WTC11 (cell line): ENCODE data around the gene NCOA3. TPM values are rescaled to one million over a fixed set of nuclear protein-coding genes. Genes with fewer than 3 reads are reported as not detected.

Experiments used
- ATAC-seq: fragments of 200-7000 bp; cut with Tn5 transposase; 2 replicates; pipeline ENCODE4 v1.10.0; 2021; ENCODE audit warnings: mild to moderate bottlenecking, moderate library complexity
- CTCF ChIA-PET: fragments of 300-600 bp; sonication (Branson Sonifier 250); formaldehyde crosslinking; loops from one replicate; lab custom pipeline; 2021; ENCODE audit warnings: antibody characterized with exemption; lab: Charles Lee
- POLR2A ChIA-PET: fragments of 350-600 bp; sonication (Branson Sonifier 250); formaldehyde crosslinking; loops from one replicate; lab custom pipeline; 2021; ENCODE audit warnings: antibody characterized with exemption; lab: Charles Lee
- DNase-seq: peaks from one replicate; pipeline ENCODE4 v3.0.0; 2021; ENCODE audit warnings: low spot score
- H3K27ac Mint-ChIP-seq: 2 replicates; pipeline ENCODE4 v1.8.0; 2021; ENCODE audit warnings: mixed read lengths
- H3K27me3 Mint-ChIP-seq: 2 replicates; pipeline ENCODE4 v1.8.0; 2021; ENCODE audit warnings: low read depth, mild to moderate bottlenecking, moderate library complexity, mixed read lengths
- H3K36me3 Mint-ChIP-seq: 2 replicates; pipeline ENCODE4 v1.8.0; 2021; ENCODE audit warnings: mixed read lengths
- H3K4me1 Mint-ChIP-seq: 2 replicates; pipeline ENCODE4 v1.8.0; 2022; ENCODE audit warnings: mixed read lengths
- H3K4me3 Mint-ChIP-seq: 2 replicates; pipeline ENCODE4 v1.8.0; 2021; ENCODE audit warnings: mild to moderate bottlenecking, moderate library complexity, mixed read lengths
- H3K9me3 Mint-ChIP-seq: 2 replicates; pipeline ENCODE4 v1.8.0; 2021; ENCODE audit warnings: mixed read lengths
- AR ChIP-seq: fragments of 250-450 bp; sonication (Bioruptor Pico); IDR thresholded peaks from 2 replicates; pipeline ENCODE4 v1.9.0; 2021; ENCODE audit warnings: mild to moderate bottlenecking
- CBFB ChIP-seq: sonication (generic); formaldehyde crosslinking; IDR thresholded peaks from 2 replicates; pipeline ENCODE4 v1.8.1; 2022; ENCODE audit warnings: mild to moderate bottlenecking, low read depth, missing genetic modification reagents
- CREB1 ChIP-seq: sonication (generic); formaldehyde crosslinking; IDR thresholded peaks from 2 replicates; pipeline ENCODE4 v1.8.0; 2023; ENCODE audit warnings: mild to moderate bottlenecking, missing genetic modification reagents
- E2F5 ChIP-seq: sonication (generic); formaldehyde crosslinking; IDR thresholded peaks from 2 replicates; pipeline ENCODE4 v1.8.1; 2022; ENCODE audit warnings: mild to moderate bottlenecking, moderate library complexity, missing genetic modification reagents
- EMX1 ChIP-seq: fragments of 250-450 bp; sonication (Bioruptor Pico); IDR thresholded peaks from 2 replicates; pipeline ENCODE4 v1.8.0; 2021; ENCODE audit warnings: mild to moderate bottlenecking
- ESRRA ChIP-seq: sonication (generic); formaldehyde crosslinking; IDR thresholded peaks from 2 replicates; pipeline ENCODE4 v1.8.1; 2022; ENCODE audit warnings: mild to moderate bottlenecking, missing genetic modification reagents, borderline replicate concordance
- FOXK1 ChIP-seq: sonication (generic); formaldehyde crosslinking; IDR thresholded peaks from 2 replicates; pipeline ENCODE4 v1.8.0; 2022; ENCODE audit warnings: mild to moderate bottlenecking, moderate library complexity, missing genetic modification reagents
- GABPB1 ChIP-seq: sonication (generic); formaldehyde crosslinking; IDR thresholded peaks from 2 replicates; pipeline ENCODE4 v1.8.1; 2023; ENCODE audit warnings: mild to moderate bottlenecking, missing genetic modification reagents
- GTF2I ChIP-seq: fragments of 250-450 bp; sonication (Bioruptor Pico); conservative IDR thresholded peaks from 2 replicates; pipeline ENCODE4 v1.4.0; 2021; ENCODE audit warnings: mild to moderate bottlenecking
- HMGA2 ChIP-seq: fragments of 250-450 bp; sonication (Bioruptor Pico); IDR thresholded peaks from 2 replicates; pipeline ENCODE4 v1.4.0; 2021; ENCODE audit warnings: mild to moderate bottlenecking, moderate library complexity
- JUN ChIP-seq: sonication (generic); formaldehyde crosslinking; IDR thresholded peaks from 2 replicates; pipeline ENCODE4 v1.8.0; 2023; ENCODE audit warnings: mild to moderate bottlenecking, missing genetic modification reagents
- MYBL2 ChIP-seq: sonication (generic); formaldehyde crosslinking; IDR thresholded peaks from 2 replicates; pipeline ENCODE4 v1.8.1; 2023; ENCODE audit warnings: mild to moderate bottlenecking, moderate library complexity, missing genetic modification reagents
- NR2C2 ChIP-seq: sonication (generic); formaldehyde crosslinking; IDR thresholded peaks from 2 replicates; pipeline ENCODE4 v1.8.0; 2022; ENCODE audit warnings: mild to moderate bottlenecking, missing genetic modification reagents
- NR3C1 ChIP-seq: sonication (generic); formaldehyde crosslinking; conservative IDR thresholded peaks from 2 replicates; pipeline ENCODE4 v1.8.1; 2023; ENCODE audit warnings: low read depth, mild to moderate bottlenecking, missing genetic modification reagents
- SP1 ChIP-seq: sonication (generic); formaldehyde crosslinking; conservative IDR thresholded peaks from 2 replicates; pipeline ENCODE4 v1.8.1; 2022; ENCODE audit warnings: missing genetic modification reagents
- ZNF281 ChIP-seq: sonication (generic); formaldehyde crosslinking; IDR thresholded peaks from 2 replicates; pipeline ENCODE4 v1.8.0; 2023; ENCODE audit warnings: mild to moderate bottlenecking, missing genetic modification reagents
- ZNF671 ChIP-seq: fragments of 250-450 bp; sonication (Bioruptor Pico); IDR thresholded peaks from 2 replicates; pipeline ENCODE4 v1.8.0; 2021; ENCODE audit warnings: mild to moderate bottlenecking
- ZSCAN18 ChIP-seq: fragments of 250-450 bp; sonication (Bioruptor Pico); IDR thresholded peaks from 2 replicates; pipeline ENCODE4 v2.1.2; 2022; ENCODE audit warnings: mild to moderate bottlenecking, moderate library complexity
- total RNA-seq: library from RNA; stranded (reverse); gene quantifications from 3 replicates; pipeline ENCODE4 v1.2.3, GENCODE V29; 2021
- TF ChIP-seq, protein P1 (sequence below): sonication (generic); formaldehyde crosslinking; IDR thresholded peaks from 2 replicates; pipeline ENCODE4 v1.8.0; 2023; ENCODE audit warnings: missing genetic modification reagents, mild to moderate bottlenecking, borderline replicate concordance
- TF ChIP-seq, protein P2 (sequence below): sonication (generic); formaldehyde crosslinking; IDR thresholded peaks from 2 replicates; pipeline ENCODE4 v1.8.1; 2023; ENCODE audit warnings: mild to moderate bottlenecking, missing genetic modification reagents
- TF ChIP-seq, protein P3 (sequence below): fragments of 250-450 bp; sonication (Bioruptor Pico); IDR thresholded peaks from 2 replicates; pipeline ENCODE4 v1.8.0; 2021; ENCODE audit warnings: mild to moderate bottlenecking

The NCOA3 gene
- total RNA-seq, 1 experiment from 2014 or later, result 25.2 TPM

- TF ChIP-seq ZNF281 (no peak), MYBL2 (CRISPR knock-in tag) (no peak), CREB1 (no peak), SP1 (no peak)
Observed at GRCh38 chr20:47496118-47496517, 5.6 kb upstream of the NCOA3 start (continued).

- Mint-ChIP-seq H3K27ac (0 out of 2 replicates have a peak overlapping the region, but pooled peaks have one; percentile 1), H3K4me1 (peaks cover 26% of the 10 kb centered on the region), H3K9me3 (0 out of 2 replicates have a peak, but pooled peaks cover 3% of the 10 kb centered on the region), H3K36me3 (no peaks in the 10 kb centered on the region), H3K27me3 (no peaks in the 10 kb centered on the region), H3K4me3 (no peak overlapping the region)
- CTCF ChIA-PET, result no interaction called here
- POLR2A ChIA-PET, result no interaction called here
- DNase-seq, result no peak
- no peak for TF ChIP-seq EMX1
- no peak for TF ChIP-seq FOXK1 (CRISPR knock-in tag)
- TF ChIP-seq, protein P1, sequence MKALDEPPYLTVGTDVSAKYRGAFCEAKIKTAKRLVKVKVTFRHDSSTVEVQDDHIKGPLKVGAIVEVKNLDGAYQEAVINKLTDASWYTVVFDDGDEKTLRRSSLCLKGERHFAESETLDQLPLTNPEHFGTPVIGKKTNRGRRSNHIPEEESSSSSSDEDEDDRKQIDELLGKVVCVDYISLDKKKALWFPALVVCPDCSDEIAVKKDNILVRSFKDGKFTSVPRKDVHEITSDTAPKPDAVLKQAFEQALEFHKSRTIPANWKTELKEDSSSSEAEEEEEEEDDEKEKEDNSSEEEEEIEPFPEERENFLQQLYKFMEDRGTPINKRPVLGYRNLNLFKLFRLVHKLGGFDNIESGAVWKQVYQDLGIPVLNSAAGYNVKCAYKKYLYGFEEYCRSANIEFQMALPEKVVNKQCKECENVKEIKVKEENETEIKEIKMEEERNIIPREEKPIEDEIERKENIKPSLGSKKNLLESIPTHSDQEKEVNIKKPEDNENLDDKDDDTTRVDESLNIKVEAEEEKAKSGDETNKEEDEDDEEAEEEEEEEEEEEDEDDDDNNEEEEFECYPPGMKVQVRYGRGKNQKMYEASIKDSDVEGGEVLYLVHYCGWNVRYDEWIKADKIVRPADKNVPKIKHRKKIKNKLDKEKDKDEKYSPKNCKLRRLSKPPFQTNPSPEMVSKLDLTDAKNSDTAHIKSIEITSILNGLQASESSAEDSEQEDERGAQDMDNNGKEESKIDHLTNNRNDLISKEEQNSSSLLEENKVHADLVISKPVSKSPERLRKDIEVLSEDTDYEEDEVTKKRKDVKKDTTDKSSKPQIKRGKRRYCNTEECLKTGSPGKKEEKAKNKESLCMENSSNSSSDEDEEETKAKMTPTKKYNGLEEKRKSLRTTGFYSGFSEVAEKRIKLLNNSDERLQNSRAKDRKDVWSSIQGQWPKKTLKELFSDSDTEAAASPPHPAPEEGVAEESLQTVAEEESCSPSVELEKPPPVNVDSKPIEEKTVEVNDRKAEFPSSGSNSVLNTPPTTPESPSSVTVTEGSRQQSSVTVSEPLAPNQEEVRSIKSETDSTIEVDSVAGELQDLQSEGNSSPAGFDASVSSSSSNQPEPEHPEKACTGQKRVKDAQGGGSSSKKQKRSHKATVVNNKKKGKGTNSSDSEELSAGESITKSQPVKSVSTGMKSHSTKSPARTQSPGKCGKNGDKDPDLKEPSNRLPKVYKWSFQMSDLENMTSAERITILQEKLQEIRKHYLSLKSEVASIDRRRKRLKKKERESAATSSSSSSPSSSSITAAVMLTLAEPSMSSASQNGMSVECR, result no peak
- no peak for TF ChIP-seq CBFB
- ATAC-seq, result no peak
Observed at GRCh38 chr20:47498606-47499005, 3.1 kb upstream of the NCOA3 start.

DNA sequence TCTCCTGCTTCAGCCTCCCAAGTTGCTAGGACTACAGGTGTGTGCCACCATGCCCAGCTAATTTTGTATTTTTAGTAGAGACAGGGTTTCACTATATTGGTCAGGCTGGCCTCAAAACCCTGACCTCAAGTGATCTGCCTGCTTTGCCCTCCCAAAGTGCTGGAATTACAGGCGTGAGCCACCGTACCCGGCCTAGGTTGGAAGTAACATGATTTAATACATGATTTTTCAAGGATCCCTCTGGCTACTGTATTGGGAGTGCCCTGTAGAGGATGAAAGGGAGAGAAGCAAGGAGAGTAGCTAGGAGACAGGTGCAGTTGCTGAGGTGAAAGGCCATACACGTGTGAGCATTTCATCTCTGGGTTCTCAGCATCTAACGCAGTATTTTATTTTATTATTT is 2.6 kb upstream of the NCOA3 start:
- no peaks in the 10 kb centered on the region for H3K27me3 Mint-ChIP-seq
- H3K27ac Mint-ChIP-seq, result no peak overlapping the region
- POLR2A ChIA-PET, result no interaction called here
- DNase-seq (no peak), ATAC-seq (no peak)
- H3K4me3 Mint-ChIP-seq, result no peak overlapping the region
- CTCF ChIA-PET, result no interaction called here
- H3K4me1 Mint-ChIP-seq, result peaks cover 25% of the 10 kb centered on the region
- no peaks in the 10 kb centered on the region for H3K36me3 Mint-ChIP-seq
- H3K9me3 Mint-ChIP-seq, result 0 out of 2 replicates have a peak, but pooled peaks cover 3% of the 10 kb centered on the region
- no peak for TF ChIP-seq AR (CRISPR knock-in tag)
- TF ChIP-seq HMGA2 (CRISPR knock-in tag), result no peak
- no peak for TF ChIP-seq GTF2I
- no peak for TF ChIP-seq EMX1
- TF ChIP-seq JUN (CRISPR knock-in tag), result no peak
- no peak for TF ChIP-seq E2F5 (CRISPR knock-in tag)
- TF ChIP-seq ZNF671 (CRISPR knock-in tag), result no peak
- TF ChIP-seq, protein P2, sequence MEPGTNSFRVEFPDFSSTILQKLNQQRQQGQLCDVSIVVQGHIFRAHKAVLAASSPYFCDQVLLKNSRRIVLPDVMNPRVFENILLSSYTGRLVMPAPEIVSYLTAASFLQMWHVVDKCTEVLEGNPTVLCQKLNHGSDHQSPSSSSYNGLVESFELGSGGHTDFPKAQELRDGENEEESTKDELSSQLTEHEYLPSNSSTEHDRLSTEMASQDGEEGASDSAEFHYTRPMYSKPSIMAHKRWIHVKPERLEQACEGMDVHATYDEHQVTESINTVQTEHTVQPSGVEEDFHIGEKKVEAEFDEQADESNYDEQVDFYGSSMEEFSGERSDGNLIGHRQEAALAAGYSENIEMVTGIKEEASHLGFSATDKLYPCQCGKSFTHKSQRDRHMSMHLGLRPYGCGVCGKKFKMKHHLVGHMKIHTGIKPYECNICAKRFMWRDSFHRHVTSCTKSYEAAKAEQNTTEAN (CRISPR knock-in tag), result no peak
- TF ChIP-seq ESRRA, result no peak
- TF ChIP-seq, protein P3, sequence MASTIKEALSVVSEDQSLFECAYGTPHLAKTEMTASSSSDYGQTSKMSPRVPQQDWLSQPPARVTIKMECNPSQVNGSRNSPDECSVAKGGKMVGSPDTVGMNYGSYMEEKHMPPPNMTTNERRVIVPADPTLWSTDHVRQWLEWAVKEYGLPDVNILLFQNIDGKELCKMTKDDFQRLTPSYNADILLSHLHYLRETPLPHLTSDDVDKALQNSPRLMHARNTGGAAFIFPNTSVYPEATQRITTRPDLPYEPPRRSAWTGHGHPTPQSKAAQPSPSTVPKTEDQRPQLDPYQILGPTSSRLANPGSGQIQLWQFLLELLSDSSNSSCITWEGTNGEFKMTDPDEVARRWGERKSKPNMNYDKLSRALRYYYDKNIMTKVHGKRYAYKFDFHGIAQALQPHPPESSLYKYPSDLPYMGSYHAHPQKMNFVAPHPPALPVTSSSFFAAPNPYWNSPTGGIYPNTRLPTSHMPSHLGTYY (CRISPR knock-in tag), result no peak
- TF ChIP-seq CREB1, result no peak
- no peak for TF ChIP-seq NR3C1 (CRISPR knock-in tag)
- TF ChIP-seq NR2C2, result no peak
- TF ChIP-seq ZSCAN18 (CRISPR knock-in tag), result no peak
- no peak for TF ChIP-seq GABPB1
